Suppressor macrophage treated with lipopolysaccharide for 4 hours (primary cell): ENCODE data around the gene PTPRN2.
"Not testable (repeated sequence)": the region's sequence is repeated elsewhere in the genome, so short reads cannot be mapped to it uniquely, and the experiment has no call there.

ENCODE experiments used
- DNase-seq: peaks from one replicate; pipeline ENCODE4 v3.0.0-alpha.2; 2020

Gene PTPRN2

DNA sequence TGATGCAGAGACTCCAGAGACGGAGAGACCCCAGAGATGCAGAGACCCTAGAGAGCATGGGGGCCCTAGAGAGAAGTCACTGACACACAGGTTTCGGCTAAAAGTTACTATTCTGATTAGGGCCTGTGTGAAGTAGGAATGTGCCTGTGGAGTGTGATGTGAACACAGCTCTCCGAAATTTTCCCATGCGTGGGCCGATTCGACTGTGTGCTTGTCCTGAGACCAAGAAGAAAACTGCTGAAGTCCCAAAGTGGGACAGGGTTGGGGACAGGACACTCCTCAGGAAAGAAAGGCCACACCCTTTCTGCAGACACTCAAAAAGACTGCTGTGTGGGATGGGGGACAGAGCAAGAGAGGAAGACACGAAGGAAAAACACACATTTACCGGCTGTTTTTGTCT, 533.5 kb downstream of the PTPRN2 start:
- DNase-seq: no peak

DNA sequence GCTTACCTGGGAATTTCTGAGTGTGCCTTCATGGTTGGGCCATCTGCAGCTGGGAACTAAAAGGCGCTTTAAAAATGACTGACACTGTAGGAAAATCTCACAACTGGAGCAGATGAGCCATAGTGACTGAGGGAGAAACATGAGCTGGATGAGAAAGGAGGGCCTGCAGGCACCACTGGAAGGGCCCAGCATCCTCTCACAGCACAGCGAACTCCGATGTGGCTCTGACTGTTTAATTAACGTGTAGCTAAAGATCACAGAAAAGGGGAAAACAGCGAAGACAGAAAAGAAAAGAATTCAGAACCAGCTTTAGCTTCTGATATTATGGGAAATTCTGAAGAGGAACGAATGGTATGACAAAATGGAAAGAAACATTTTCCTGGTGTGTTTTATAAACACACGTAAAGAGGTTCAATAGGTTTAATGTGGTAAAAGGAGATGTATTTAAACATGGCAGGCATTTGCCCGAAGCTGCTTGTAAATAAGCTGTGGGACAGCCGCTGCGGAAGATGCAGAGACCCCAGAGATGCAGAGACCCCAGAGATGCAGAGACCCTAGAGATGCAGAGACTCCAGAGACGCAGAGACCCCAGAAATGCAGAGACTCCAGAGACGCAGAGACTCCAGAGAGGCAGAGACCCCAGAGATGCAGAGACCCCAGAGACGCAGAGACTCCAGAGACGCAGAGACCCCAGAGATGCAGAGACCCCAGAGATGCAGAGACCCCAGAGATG, 534.3 kb downstream of the PTPRN2 start:
- DNase-seq: no peak

DNA sequence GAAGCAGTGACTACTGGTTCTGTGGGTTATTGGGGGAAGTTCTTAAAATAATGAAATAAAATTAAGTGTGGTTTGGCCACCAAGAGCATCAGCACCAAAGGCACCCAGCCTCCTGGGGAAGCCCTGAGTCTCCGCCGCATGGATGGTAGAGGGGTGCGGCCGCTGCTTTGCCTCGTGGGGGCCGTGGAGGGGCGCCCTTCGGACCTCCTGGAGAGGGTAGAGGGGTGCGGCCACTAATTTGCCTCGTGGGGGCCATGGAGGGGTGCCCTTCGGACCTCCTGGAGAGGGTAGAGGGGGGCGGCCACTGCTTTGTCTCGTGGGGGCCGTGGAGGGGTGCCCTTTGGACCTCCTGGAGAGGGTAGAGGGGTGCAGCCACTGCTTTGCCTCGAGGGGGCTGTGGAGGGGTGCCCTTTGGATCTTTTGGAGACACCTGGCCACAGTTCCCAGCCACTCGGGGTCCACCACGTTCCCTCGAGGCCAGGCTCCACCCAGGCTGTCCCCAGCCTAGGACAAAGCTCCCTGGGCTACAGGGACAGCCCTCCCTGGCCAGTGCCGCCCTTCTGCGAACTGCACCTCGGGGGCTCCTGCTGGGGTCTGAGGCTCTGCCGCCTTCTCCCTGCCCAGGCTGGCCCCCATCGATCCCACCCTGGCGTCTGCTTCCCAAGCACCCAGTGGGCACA, 535.1 kb downstream of the PTPRN2 start:
- DNase-seq: no peak

DNA sequence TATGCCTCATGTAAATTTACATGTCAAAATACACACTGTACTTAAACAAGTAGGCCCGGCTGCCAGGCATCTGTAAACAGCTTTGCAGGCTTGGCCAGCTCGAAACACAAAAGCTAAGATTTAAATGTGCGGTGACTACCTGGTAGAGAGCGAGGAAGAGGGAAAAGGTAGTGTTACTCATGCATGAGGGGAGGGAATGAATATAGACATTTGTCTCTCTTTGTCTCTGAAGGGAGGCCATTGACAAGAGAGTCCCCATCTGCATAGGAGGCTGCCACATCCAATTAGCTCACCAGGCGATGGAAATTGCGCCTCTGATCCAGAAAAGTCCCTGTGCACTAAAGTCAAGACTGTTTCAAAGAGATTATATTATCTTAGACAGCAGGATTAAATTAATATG, 535.8 kb downstream of the PTPRN2 start:
- no peak for DNase-seq

DNA sequence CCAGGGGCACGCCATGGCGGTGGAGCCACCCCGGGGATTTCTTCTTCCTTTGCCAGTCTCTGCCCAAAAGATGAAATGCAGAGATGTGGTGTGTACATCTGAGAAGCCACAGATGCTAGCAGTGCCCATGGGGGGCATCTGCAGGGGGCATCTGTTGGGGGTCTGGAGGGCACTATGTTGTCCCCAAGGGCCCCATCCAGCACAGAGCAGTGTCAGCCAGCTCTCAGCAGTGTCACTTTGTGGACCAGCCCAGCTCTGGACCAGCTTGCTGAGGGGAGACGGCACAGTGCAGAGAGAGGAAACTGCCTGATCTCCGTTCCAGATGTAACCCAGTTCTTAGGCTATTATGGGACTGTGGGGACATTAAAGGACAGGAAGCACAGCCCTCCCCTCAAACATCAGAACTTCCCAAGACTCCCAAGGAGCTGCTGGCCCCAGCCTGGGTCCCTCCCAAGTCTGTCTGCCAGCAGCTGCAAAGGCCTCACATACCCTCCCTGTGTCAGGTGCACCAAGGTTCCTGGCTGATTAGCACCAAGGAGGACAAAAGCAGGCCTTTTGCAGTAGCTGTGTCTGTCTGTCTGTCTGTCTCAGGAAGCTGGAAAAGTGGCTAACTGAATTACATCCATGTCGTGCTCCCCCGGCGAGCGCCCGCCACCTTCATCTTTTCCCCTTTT, 536.5 kb downstream of the PTPRN2 start:
- no peak for DNase-seq

DNA sequence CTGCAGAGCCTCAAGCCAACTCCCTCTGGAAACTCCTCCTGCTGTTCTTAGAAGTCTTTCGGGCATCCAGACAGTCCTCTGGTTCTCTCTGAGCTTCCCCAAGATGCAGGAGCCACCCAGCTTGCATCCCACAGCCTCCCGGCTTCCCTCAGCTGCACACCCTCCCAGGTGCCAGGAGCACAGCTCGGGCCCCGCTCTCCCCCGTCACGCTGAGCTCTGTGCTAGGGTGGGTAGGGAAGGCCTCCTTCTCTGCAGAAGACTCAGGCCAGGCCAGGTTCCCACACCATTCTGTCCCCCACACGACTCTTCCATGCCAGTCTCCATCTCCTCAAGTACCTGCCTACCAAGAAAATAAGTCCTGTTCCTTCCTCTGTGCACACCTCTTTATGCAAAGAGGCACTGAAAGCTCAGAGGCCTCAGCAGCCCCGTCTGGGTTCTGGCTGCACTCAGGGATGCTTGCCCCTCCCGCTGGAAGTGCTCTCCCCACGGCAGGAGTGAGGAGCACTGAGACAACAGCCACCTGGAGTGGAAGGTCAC, 537.1 kb downstream of the PTPRN2 start:
- no peak for DNase-seq

DNA sequence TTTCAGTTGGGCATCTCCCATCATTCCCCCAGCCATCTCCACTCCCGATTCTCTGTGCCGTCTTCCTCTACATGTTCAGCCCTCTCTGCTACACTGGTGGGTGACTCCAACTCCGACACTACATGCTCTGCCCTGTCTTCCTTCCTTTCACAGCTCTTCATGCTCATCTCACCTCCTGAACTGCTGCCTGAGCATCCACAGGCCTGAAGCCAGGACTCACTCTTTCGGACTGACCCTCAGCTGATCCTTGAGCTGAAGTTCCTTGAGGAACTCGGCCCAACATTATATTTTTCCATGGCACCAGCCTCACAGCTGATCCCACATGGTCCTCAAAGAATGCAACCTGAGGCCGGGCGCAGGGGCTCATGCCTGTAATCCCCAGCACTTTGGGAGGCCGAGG, 538.4 kb downstream of the PTPRN2 start:
- no peak for DNase-seq

DNA sequence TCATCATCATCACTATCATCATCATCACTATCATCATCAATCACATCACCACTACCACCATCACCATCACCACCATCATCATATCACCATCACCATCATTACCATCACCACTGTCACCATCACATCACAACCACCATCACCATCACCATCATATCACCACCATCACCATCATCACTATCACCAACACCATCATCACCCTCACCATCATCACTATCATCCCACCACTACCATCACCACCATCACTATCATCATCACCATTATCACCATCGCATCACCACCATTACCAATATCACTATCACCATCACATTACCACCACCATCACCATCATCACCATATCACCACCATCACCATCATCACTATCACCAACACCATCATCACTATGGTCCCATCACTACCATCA, 539.1 kb downstream of the PTPRN2 start:
- DNase-seq: no peak

DNA sequence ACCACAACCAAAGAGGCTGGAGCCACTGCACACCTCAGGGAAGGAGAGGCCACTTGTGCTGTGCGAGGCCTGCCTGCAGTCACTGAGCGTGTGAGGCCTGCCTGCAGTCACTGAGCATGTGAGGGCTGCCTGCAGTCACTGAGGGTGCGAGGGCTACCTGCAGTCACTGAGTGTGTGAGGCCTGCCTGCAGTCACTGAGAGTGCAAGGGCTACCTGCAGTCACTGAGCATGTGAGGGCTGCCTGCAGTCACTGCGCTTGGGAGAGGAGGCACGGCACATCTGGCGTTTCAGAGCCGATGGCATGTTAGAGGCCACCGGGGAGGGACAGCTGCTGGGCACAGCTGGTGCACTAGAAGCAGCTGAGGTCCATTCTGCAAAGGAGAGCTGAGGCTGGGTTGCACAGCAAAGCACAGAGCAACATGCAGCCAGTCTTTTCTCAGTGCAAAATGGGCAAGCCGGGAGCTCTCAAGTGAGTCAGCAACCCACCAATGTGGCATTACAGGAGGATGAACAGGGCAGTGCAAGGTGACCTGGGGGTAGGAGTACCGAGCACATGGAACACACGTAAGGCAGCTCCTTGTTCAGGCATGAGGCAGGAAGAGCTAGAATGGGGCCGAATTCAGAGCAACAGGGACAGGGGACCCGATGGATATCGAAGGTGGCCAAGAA, 540.1 kb downstream of the PTPRN2 start:
- no peak for DNase-seq

DNA sequence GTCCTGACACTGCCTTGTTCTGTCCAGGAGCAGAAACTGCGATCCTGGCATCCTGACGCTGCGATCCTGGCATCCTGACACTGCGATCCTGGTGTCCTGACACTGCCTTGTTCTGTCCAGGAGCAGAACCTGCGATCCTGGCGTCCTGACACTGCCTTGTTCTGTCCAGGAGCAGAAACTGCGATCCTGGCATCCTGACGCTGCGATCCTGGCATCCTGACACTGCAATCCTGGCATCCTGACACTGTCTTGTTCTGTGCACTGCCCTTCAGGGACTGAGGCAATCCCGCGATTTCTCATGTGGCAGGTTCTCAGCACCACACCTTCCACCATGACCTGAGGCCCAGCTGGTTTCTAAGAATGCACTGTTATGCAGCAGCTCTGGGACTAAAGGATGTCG, 541.4 kb downstream of the PTPRN2 start:
- DNase-seq: not testable (repeated sequence)

DNA sequence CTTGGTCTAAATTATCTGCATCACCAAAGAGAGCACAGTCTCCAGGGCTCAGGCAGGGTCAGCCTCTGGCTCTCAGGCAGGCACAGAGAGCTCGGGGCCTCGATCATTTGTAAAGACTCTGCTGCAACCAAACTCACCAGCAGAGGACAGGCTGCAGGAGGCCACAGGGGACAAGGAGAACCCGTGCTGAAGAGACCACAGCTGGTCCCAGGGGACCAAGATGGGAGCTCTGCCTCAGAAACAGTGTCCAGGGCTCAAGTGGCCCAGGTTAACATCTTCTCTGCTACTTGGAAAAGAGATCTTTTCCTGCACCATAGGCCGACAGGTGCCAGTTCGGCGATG, 543.2 kb downstream of the PTPRN2 start:
- DNase-seq: no peak

DNA sequence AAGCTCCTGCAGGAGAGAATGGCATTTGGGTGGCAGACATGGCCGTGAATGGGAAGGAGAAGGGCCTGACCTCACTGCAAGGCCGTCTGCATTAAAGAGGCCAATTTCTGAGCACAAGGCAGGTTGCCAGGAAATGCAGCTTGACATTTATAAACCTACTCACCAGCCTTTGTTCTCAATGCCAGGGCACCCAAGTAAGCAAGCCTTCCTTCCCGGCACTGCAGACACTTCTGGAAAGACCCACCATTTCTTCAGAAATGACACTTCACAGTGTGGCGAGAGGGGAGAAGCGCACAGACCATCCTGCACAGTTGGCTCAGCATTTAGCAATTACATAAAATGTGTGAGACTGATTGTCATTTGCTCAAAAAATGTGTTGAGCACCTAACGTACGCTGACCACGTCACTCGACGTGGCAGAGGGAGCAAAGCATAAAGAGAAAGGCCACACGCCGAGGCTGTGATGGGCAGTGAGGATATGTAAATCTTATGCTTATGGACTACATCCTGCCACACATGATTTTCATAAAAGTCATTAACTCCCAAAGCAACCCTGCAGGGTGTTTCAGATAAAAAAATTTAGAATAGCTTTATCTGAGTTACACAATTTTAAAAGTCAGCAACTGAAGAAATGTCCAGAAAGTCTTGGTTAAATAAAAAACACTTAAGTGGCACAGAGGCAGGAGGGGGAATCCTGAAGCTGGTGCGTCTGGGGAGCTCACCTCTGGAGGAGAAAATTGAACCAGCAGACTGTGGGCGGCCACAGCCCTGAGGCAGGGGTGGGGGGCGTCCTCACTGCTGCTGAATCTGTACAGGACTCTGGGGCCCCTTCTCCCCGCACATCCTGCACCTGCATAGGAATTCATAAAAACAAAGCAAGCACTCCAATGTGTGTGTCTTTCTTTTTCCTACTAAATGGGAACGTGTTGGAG, 543.8 kb downstream of the PTPRN2 start:
- no peak for DNase-seq

DNA sequence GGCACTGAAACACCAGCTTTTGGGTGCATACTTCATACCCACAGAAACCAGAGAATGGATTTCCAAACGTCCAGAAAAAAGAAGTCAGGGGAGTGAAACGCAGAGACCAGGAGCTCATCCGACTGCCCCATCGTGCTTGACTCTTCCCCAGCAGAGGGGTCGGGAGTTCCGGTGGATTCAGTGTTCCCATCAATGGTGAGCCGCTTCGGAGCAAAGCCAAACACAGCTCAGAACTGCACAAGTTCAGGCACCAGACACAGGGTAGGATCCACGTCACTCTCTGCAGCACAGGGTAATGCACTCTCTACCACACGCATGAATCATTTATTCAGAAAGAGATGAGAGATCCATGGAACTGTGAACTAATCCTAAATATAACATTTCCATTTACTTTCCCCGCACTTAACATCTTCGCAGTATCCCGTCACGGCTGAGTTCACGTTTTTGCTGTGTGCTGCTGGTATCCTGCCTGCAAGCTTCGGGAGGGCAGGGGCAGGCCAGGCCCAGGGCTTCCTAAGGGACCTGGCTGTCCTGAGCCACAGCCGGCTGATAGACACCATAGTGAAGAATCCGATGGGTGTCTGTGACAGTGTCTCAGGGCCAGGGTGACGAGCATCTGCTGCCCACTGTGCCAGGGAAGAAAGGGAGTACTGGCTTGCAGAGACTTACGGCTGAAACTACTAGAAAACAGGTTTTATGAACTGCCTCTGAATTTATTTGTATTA, 545.3 kb downstream of the PTPRN2 start:
- no peak for DNase-seq

DNA sequence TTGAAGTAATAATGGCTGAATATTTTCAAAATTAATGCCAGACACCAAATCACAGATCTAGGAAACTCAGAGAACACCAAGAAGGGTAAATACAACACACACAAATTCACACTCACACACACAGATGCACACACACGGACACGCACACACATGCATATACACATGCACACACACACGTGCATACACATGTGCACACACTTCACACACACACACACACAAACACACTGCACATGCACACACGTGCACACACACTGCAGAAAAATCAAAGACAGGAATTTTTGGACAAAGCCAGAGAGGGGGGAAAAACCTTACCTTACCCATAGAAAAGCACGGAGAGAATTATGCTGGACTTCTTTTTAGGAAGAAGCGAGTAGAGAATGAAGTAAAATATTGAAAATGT, 547.4 kb downstream of the PTPRN2 start:
- DNase-seq: no peak

DNA sequence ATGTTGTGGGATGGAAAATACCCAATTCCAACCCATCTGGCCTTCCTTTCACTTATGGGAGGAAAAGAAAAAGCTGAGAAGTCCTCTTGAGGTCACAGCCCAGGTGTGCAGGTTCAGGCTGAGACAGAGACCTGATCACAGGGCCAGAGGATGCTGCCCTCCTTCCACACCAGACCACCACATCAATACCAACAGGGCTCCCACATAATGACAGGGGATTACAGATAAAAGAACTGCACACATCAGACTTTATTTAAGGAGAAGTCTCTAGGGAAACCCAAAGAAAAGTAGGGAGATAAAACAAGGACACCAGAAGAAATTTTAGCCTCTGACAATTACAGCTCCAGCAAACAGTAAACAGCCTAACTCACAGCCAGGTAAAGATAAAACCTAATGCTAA, 548.4 kb downstream of the PTPRN2 start:
- no peak for DNase-seq

DNA sequence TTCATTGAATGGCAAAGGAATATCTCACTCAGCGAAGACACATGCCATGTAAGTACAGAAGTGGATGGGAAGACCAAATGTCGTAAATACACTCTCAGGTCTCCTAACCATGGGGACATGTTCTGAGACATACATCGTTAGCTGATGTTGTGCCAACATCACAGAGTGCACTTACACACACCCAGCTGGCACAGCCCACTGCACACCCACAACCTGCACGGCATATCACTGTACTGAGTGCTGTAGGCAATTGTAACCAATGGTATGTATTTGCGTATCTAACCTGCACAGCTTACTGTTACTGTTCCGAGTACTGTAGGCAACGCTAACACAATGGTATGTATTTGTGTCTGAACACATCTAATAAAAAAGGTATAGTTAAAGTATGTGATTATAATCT, 550.4 kb downstream of the PTPRN2 start:
- DNase-seq: no peak

DNA sequence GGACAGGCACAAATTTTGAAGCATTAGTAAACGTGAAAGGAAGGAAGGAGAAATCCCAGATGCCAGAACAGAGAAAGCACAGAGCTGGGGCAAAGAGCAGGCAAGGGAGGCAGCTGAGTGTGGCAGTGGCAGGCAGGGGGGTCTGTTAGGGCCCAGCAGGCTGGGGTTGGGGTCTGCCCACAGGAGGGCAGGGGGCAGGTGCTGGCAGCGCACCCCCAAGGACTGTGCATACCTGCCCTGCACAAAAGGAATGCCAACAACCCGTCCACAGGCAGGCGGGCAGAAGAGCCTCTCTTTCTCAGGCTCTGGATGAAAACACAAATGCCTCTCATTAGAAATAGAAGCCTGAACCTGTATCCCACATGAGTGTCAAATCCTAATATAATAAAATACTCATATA, 552.3 kb downstream of the PTPRN2 start:
- DNase-seq: no peak

DNA sequence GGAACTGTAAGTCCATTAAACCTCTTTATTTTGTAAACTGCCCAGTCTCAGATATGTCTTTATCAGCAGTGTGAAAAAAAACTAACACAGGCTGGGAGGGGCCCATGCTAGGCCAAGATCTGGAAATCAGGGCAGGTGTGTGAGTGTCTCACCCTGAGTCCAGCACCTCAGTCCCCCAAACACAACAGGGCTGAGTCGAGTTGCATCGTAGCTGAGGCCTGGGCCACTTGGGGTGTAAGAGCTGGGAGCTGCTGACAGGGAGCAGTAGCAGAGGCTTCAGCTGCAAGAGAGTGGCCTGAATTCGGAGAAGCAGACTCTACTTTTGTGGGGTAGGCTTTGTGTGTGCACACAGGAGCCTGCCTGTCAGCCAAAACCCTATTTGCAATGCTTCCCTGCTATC, 553.1 kb downstream of the PTPRN2 start:
- DNase-seq: no peak

DNA sequence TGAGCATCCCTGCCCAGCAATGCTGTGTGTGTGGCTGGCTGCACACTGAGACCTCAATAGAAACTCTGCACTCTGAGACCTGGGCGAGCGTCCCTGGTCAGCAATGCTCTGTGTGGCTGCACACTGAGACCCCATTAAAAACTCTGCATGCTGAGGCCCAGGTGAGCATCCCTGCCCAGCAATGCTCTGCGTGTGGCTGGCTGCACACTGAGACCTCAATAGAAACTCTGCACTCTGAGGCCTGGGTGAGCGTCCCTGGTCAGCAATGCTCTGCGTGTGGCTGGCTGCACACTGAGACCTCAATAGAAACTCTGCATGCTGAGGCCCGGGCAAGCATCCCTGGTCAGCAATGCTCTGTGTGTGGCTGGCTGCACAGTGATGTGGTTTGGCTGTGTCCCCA, 553.7 kb downstream of the PTPRN2 start:
- DNase-seq: not testable (repeated sequence)

DNA sequence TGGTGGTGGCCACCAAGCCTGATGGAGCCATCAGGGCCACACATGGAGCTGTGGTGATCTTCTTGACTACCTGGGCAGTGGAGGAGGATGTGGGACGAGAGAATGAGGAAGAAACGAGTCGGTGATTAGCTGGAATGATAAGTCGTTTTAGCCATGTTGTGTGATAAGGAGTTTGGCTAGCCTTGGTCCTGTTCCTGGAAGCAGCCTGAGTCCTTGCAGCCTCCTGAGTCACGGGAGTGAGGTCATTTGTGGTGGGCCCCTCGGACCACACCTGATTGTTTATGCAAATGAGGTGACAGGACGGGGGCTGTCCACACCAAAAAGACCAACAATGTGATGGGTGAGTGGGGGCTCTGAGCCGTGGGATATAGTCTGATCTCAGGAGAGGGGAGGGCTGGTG, 554.4 kb downstream of the PTPRN2 start:
- no peak for DNase-seq

DNA sequence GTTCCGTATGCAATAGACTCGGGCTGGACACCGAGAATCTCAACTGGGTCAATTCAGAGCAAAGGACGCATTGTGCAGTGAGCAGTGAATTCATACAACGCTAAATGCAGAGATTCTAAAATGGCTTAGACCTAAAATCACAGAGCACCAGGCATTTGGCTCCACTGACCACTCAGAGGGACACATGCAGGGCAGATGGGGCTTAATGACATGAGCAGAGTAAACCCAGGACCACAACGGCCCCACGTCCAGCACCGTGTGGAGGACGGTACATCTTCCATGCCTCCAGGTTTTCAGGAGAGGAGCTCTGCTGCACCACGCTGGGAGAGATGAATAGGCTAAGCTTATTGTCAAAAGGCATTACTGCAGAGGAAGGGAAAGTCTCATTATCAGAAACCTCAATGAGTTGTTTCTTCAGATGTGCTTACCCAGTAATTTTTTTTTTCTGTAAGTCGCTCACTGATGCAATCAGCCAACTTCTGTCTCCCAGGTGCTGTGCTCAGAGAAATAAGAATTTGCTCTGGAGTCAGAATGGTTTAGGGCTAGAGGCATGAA, 555.0 kb downstream of the PTPRN2 start:
- no peak for DNase-seq
